Ishikawa (cell line): ENCODE data around the gene TM2D1.

Source experiments
- CEBPB ChIP-seq: IDR thresholded peaks from 2 replicates; pipeline ENCODE4 v1.6.1; 2012
- CREB1 ChIP-seq: IDR thresholded peaks from 2 replicates; pipeline ENCODE4 v1.6.1; 2012; ENCODE audit warnings: low read depth
- EGR1 ChIP-seq: IDR thresholded peaks from 2 replicates; pipeline ENCODE4 v1.6.1; 2012
- EP300 ChIP-seq: IDR thresholded peaks from 2 replicates; pipeline ENCODE4 v1.6.1; 2012; ENCODE audit warnings: borderline replicate concordance
- FOXM1 ChIP-seq: IDR thresholded peaks from 2 replicates; pipeline ENCODE4 v1.6.1; 2012; ENCODE audit warnings: low read depth, borderline replicate concordance
- NFIC ChIP-seq: IDR thresholded peaks from 2 replicates; pipeline ENCODE4 v1.6.1; 2012
- RAD21 ChIP-seq: IDR thresholded peaks from 2 replicates; pipeline ENCODE4 v1.6.1; 2012; ENCODE audit warnings: low read depth
- TAF1 ChIP-seq: IDR thresholded peaks from 2 replicates; pipeline ENCODE4 v1.6.1; 2012; ENCODE audit warnings: low read depth, mild to moderate bottlenecking
- TCF12 ChIP-seq: IDR thresholded peaks from 2 replicates; pipeline ENCODE4 v1.6.1; 2012; ENCODE audit warnings: low read depth
- TEAD4 ChIP-seq: IDR thresholded peaks from 2 replicates; pipeline ENCODE4 v1.6.1; 2012
- YY1 ChIP-seq: IDR thresholded peaks from 2 replicates; pipeline ENCODE4 v1.6.1; 2012; ENCODE audit warnings: low read depth
- ZBTB7A ChIP-seq: IDR thresholded peaks from 2 replicates; pipeline ENCODE4 v1.6.1; 2012; ENCODE audit warnings: low read depth
- TF ChIP-seq, protein P1 (sequence below): IDR thresholded peaks from 2 replicates; pipeline ENCODE4 v1.6.1; 2012; ENCODE audit warnings: low read depth, mild to moderate bottlenecking
- TF ChIP-seq, protein P2 (sequence below): IDR thresholded peaks from 2 replicates; pipeline ENCODE4 v1.6.1; 2012
- TF ChIP-seq, protein P3 (sequence below): IDR thresholded peaks from 2 replicates; pipeline ENCODE4 v1.6.1; 2012

Gene TM2D1

DNA sequence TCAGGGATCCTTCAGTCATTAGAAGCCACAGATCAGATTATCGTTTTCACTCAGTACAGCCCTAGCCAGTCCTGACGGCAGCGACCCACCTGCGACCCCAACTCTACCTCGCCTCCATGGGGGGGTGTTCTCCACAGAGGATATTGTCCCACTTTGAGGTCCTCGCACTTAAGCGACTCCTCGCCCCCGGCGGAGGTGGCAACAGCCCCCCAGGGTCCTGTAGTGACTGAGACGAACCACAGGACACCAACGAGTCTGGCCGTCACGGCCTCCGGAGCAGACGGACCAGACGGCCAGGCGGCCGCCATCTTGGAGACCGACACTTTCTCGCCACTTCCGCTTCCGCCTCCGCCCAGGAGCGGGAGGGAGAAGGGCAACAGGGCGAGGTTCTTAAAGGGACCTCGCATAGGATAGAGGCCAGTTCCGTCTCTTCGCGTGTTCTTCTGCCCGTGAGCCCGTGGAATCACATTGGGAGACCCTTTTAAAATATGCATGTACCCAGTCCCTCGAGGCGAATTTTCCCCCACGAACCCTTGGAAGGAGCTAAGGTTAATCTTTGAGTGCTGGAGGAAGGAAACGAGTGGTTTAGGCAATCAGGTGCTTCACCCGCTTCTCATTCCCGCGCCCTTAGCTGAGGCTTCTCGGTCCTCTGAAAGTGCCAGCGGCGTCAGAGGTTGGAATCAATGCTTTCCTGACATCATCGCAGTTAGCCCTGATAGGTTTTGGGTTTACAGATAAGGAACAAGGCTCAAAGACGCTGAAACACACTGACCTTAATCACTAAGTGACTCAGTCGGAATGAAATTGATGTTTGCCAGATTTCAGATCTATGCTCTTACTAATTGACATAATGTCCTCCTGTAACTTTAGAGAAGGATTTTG lies at the start of gene TM2D1:
Gene TM2D1, minus strand, starts transcription at position 329 of the 882 bp plus-strand sequence. Its CDS starts 21 bp downstream, at position 308.
- TF ChIP-seq TAF1 (peak; percentile 99), NFIC (peak; percentile 10; the same call in 1 of the 2 replicates), CREB1 (peak; percentile 22), YY1 (peak; percentile 99), RAD21 (no peak), EP300 (no peak), FOXM1 (no peak), EGR1 (0 out of 2 replicates have a peak, but pooled peaks have one; percentile 37), ZBTB7A (peak; percentile 80; the same call in 1 of the 2 replicates), CEBPB (0 out of 2 replicates have a peak, but pooled peaks have one; percentile 18), TEAD4 (no peak), TCF12 (peak; percentile 61; the same call in 1 of the 2 replicates)
- TF ChIP-seq, protein P1, sequence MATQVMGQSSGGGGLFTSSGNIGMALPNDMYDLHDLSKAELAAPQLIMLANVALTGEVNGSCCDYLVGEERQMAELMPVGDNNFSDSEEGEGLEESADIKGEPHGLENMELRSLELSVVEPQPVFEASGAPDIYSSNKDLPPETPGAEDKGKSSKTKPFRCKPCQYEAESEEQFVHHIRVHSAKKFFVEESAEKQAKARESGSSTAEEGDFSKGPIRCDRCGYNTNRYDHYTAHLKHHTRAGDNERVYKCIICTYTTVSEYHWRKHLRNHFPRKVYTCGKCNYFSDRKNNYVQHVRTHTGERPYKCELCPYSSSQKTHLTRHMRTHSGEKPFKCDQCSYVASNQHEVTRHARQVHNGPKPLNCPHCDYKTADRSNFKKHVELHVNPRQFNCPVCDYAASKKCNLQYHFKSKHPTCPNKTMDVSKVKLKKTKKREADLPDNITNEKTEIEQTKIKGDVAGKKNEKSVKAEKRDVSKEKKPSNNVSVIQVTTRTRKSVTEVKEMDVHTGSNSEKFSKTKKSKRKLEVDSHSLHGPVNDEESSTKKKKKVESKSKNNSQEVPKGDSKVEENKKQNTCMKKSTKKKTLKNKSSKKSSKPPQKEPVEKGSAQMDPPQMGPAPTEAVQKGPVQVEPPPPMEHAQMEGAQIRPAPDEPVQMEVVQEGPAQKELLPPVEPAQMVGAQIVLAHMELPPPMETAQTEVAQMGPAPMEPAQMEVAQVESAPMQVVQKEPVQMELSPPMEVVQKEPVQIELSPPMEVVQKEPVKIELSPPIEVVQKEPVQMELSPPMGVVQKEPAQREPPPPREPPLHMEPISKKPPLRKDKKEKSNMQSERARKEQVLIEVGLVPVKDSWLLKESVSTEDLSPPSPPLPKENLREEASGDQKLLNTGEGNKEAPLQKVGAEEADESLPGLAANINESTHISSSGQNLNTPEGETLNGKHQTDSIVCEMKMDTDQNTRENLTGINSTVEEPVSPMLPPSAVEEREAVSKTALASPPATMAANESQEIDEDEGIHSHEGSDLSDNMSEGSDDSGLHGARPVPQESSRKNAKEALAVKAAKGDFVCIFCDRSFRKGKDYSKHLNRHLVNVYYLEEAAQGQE, result no peak
- TF ChIP-seq, protein P2, sequence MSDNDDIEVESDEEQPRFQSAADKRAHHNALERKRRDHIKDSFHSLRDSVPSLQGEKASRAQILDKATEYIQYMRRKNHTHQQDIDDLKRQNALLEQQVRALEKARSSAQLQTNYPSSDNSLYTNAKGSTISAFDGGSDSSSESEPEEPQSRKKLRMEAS, result peak; percentile 96
- TF ChIP-seq, protein P3, sequence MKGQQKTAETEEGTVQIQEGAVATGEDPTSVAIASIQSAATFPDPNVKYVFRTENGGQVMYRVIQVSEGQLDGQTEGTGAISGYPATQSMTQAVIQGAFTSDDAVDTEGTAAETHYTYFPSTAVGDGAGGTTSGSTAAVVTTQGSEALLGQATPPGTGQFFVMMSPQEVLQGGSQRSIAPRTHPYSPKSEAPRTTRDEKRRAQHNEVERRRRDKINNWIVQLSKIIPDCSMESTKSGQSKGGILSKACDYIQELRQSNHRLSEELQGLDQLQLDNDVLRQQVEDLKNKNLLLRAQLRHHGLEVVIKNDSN, result no peak

DNA sequence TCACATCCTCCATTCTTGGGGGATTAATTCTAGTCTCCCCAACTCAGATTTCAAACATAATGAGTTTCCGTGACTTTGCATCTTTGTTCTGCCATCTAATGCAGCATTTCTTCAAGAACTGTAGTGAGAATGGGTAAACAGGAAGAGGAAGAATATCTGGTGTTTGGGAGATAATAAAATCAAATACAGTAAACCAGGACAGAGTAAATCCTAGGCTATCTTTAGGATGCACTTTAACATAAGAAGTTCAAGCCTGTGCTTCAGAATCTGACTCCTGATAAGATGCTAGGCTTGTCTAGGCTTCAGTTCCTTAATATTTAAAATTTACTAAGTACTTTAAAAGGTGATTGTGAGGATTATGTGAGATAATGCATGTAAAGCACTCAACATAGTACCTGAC lies 45.2 kb upstream of the TM2D1 start:
- TF ChIP-seq, protein P1, result no peak
- TF ChIP-seq TCF12 (no peak), YY1 (no peak), EP300 (no peak), TEAD4 (no peak), TAF1 (no peak), CEBPB (no peak)

DNA sequence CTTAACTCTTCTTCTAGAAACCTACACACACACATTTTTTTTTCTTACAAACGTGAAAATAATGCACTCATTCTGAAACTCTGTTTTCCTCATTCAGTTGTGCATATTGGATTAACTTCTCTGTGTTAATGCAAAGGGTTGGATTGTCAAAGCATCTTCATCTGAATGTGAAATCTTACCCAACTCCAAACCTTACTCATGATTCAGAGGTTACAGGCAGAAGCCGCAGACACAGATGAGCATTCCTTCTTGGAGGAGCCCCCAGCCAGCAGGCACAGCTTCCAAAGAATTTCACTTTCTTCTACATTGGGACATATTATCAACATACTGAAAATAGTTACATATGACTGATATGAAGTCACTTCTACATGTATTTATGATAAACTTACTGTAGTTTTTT lies 33.0 kb upstream of the TM2D1 start:
- TF ChIP-seq TEAD4, result no peak
- TF ChIP-seq FOXM1, result no peak
- no peak for TF ChIP-seq YY1
- TF ChIP-seq, protein P1, result no peak
- TF ChIP-seq, protein P2, result no peak
- no peak for TF ChIP-seq TCF12
- TF ChIP-seq ZBTB7A, result no peak

DNA sequence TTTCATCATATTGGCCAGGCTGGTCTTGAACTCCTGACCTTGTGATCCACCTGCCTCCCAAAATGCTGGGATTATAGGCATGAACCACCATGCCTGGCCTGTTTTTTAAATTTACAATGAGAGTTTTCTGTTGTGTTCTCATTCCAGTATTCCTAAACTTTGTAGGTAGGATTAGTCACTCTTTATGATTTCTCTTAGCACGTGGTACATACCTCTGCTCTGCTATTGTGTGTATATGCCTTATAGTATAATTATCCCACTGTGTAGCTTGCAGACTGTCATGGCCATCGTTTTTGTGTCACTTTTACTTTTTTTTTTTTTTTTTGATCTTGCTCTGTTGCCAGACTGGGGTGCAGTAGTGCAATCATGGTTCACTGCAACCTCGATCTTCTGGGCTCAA lies 31.8 kb upstream of the TM2D1 start:
- TF ChIP-seq EP300 (no peak), TEAD4 (no peak), TAF1 (no peak), TCF12 (no peak), RAD21 (no peak), ZBTB7A (no peak), YY1 (no peak), NFIC (no peak), EGR1 (no peak), CREB1 (no peak), CEBPB (no peak), FOXM1 (no peak)
- TF ChIP-seq, protein P1, result no peak
- TF ChIP-seq, protein P2, result no peak
- TF ChIP-seq, protein P3, result no peak
